GM18498 (cell line): Measurements from ENCODE around the gene FAM200C.
"Not testable (repeated sequence)": the region's sequence is repeated elsewhere in the genome, so short reads cannot be mapped to it uniquely, and the experiment has no call there.

Experiments used
- ATAC-seq: cut with Tn5 transposase; IDR thresholded peaks from one replicate; pipeline ENCODE4 v1.9.1; 2021; ENCODE audit warnings: mild to moderate bottlenecking, moderate library complexity; ENCODE audit not compliant: unreplicated experiment

The FAM200C gene

GRCh38 chr5:160399402-160400353 is at the start of gene FAM200C:
FAM200C (minus strand) TSS chr5:160400054; CDS start chr5:160395490, 4,564 bp downstream.
- peak; percentile 83 for ATAC-seq

- no peak for ATAC-seq
These were observed 49.6 kb upstream of the FAM200C start for GRCh38 chr5:160449458-160449857.

GRCh38 chr5:160448886-160449285 is 49.0 kb upstream of the FAM200C start:
- no peak for ATAC-seq

GRCh38 chr5:160445751-160446150 is 45.9 kb upstream of the FAM200C start:
- ATAC-seq = no peak

GRCh38 chr5:160445132-160445531 is 45.3 kb upstream of the FAM200C start:
- no peak for ATAC-seq

GRCh38 chr5:160444407-160444806 is 44.6 kb upstream of the FAM200C start:
- no peak for ATAC-seq

GRCh38 chr5:160442824-160443431 is 43.1 kb upstream of the FAM200C start:
- peak; percentile 22 for ATAC-seq

- no peak for ATAC-seq
These were observed 41.5 kb upstream of the FAM200C start for GRCh38 chr5:160441311-160441781.

- ATAC-seq = peak; percentile 67
These were observed 39.3 kb upstream of the FAM200C start for GRCh38 chr5:160439205-160439600.

- peak; percentile 42 for ATAC-seq
These were observed 38.7 kb upstream of the FAM200C start for GRCh38 chr5:160438316-160439204.

GRCh38 chr5:160437271-160437670 is 37.4 kb upstream of the FAM200C start:
- ATAC-seq = no peak

GRCh38 chr5:160436661-160437060 is 36.8 kb upstream of the FAM200C start:
- ATAC-seq = not testable (repeated sequence)

GRCh38 chr5:160436017-160436416 is 36.2 kb upstream of the FAM200C start:
- no peak for ATAC-seq

- no peak for ATAC-seq
These were observed 35.7 kb upstream of the FAM200C start for GRCh38 chr5:160435532-160435931.

- peak; percentile 84 for ATAC-seq
These were observed 34.2 kb upstream of the FAM200C start for GRCh38 chr5:160434022-160434531.

GRCh38 chr5:160432787-160433186 is 32.9 kb upstream of the FAM200C start:
- no peak for ATAC-seq

GRCh38 chr5:160432196-160432595 is 32.3 kb upstream of the FAM200C start:
- ATAC-seq = no peak

GRCh38 chr5:160427607-160428006 is 27.8 kb upstream of the FAM200C start:
- no peak for ATAC-seq

- no peak for ATAC-seq
These were observed 23.2 kb upstream of the FAM200C start for GRCh38 chr5:160423099-160423498.

- peak; percentile 67 for ATAC-seq
These were observed 21.9 kb upstream of the FAM200C start, which contains the start of gene PTTG1 for GRCh38 chr5:160421625-160422258. PTTG1 (plus strand) TSS chr5:160421855; CDS start chr5:160422313, 458 bp downstream.
